GM12874 (cell line): ENCODE results near the gene TRIM17.

Experiments
- TF ChIP-seq, protein P1 (sequence below): IDR thresholded peaks from 2 replicates; pipeline ENCODE4 v1.5.1; 2011; ENCODE audit warnings: low read depth, mild to moderate bottlenecking, control low read depth, low read length, moderate library complexity; ENCODE audit not compliant: insufficient read depth

The TRIM17 gene

GRCh38 chr1:228365271-228366061 lies 51.2 kb downstream of the TRIM17 start:
- TF ChIP-seq, protein P1, sequence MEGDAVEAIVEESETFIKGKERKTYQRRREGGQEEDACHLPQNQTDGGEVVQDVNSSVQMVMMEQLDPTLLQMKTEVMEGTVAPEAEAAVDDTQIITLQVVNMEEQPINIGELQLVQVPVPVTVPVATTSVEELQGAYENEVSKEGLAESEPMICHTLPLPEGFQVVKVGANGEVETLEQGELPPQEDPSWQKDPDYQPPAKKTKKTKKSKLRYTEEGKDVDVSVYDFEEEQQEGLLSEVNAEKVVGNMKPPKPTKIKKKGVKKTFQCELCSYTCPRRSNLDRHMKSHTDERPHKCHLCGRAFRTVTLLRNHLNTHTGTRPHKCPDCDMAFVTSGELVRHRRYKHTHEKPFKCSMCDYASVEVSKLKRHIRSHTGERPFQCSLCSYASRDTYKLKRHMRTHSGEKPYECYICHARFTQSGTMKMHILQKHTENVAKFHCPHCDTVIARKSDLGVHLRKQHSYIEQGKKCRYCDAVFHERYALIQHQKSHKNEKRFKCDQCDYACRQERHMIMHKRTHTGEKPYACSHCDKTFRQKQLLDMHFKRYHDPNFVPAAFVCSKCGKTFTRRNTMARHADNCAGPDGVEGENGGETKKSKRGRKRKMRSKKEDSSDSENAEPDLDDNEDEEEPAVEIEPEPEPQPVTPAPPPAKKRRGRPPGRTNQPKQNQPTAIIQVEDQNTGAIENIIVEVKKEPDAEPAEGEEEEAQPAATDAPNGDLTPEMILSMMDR = no peak

DNA sequence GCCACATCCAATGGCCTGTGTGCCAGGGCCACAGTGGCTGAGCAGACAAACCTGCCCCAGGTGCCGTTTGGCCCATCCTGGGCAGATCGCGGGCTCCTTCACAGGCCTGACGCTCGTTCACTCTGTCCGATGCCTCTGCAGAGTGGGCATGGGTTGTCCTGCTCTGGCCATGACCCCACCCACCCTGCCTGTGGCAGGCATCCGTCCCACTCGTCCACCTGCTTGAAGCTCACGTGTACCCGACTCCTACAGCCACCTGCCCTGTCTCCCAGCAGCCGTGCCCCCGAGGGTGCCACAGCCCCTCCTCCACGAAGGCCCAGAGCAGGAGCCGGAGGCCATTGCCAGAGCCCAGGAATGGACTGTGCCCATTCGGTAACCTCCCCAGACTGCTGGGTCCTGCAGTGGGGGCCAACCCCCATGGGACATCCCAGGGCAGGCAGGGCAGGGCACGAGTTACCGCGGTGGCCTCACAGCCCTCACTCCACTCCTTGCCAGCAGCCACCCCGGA lies 51.9 kb downstream of the TRIM17 start:
- TF ChIP-seq, protein P1 = no peak

- TF ChIP-seq, protein P1 = no peak
Observed at GRCh38 chr1:228364068-228364705, 52.5 kb downstream of the TRIM17 start.

- TF ChIP-seq, protein P1 = no peak
Observed at GRCh38 chr1:228363686-228364067, 53.0 kb downstream of the TRIM17 start.

DNA sequence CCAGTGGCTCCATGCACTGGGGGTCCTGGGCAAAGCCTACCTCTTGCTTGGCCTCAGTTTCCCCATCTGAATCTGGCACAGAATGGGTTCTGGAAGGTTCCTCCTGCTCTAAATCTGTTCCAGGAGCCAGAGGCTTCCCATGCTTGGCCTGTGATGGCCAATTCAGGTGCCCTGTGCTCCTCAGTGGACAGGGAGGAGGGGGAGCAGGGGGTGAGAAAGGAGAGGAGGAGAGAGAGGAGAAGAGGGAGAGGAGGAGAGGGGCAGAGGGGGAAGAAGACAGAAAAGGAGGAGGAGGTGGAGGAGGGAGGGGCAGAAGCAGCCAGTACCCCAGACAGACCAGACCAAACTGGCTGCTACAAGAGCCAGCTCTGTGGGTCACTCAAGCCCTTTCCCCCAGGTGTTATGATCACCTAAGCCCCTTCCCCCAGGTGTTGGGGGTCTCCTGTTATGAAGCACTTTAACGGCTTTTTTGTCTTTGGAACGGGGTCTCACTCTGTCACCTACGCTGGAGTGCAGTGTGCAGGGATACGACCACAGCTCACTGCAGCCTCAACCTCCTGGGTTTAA lies 53.7 kb downstream of the TRIM17 start:
- TF ChIP-seq, protein P1 = no peak

- TF ChIP-seq, protein P1 = no peak
Observed at GRCh38 chr1:228362141-228362883, 54.3 kb downstream of the TRIM17 start.
